ENCODE results near the gene ZNF579. TPM values are rescaled to one million over a fixed set of nuclear protein-coding genes. Genes with fewer than 3 reads are reported as not detected.

The ZNF579 gene
- total and polyA plus RNA-seq, 9 of the 15 experiments (the other 6 are each of a cell fraction or from before 2014, with no cell fraction given): 0.06 to 15.9 (median 1.6) TPM

- in situ Hi-C loops (cut with MboI) (no loop called here), intact Hi-C loops (cut with micrococcal nuclease) (no loop called here)
- Histone ChIP-seq H3K9me1 (ENCODE audit: control insufficient read depth, insufficient read depth, low read length) (no peaks in the 10 kb centered on the region), H3K79me2 (ENCODE audit: control insufficient read depth, insufficient read depth, low read length) (peaks cover 34% of the 10 kb centered on the region), H3K4me1 (replicated peaks in 1 of 2; ENCODE audit: control insufficient read depth in 2 of 2, insufficient read depth in 2 of 2, low read length in 2 of 2) (peaks cover 32 to 50% of the 10 kb centered on the region in 2 experiments), H3K27me3 (ENCODE audit: control insufficient read depth in 2 of 2, insufficient read depth in 2 of 2, low read length in 2 of 2) (no peaks in the 10 kb centered on the region), H4K20me1 (replicated peaks; ENCODE audit: control insufficient read depth, insufficient read depth, low read length) (no peaks in the 10 kb centered on the region), H2AFZ (ENCODE audit: low read depth, low read length) (no peak overlapping the region), H3K4me3 (no peak overlapping the region), H3K27ac (ENCODE audit: extremely low read depth, low read depth, low read length) (no peak overlapping the region), H3K9me3 (replicated peaks; ENCODE audit: control insufficient read depth, insufficient read depth, low read depth, low read length) (0 out of 2 replicates have a peak, but pooled peaks cover 2% of the 10 kb centered on the region), H3K36me3 (ENCODE audit: control insufficient read depth, insufficient read depth, low read length) (peaks cover 7% of the 10 kb centered on the region; the same call in 2 of the 3 replicates), H3K4me2 (ENCODE audit: insufficient read depth, low read length) (no peak overlapping the region), H3K9ac (ENCODE audit: insufficient read depth in 1 of 2, low read depth in 2 of 2, low read length in 2 of 2) (peak overlapping the region in 1 of 2 experiments; percentile 62; a peak in 2 of 4 replicates)
- DNase-seq (ENCODE audit: extremely low read depth in 1 of 4, low spot score in 3 of 4) (no peak), FAIRE-seq (no peak), ATAC-seq (no peak)
- CTCF ChIA-PET (ENCODE audit: low intra/inter-chr PET ratio): no interaction called here
- WGBS (ENCODE audit: insufficient coverage, low coverage, missing lambda C conversion rate): 88% methylated on average over 37 of the region's 60 CpGs
- POLR2A ChIA-PET: no interaction called here
- no TSS peak for BruUV-seq (replicated peaks)
- TF ChIP-seq HNRNPL (IDR thresholded peaks at IDR 0.05; ENCODE audit: low read depth, low read length) (0 out of 2 replicates have a peak, but pooled peaks have one; percentile 26), CXXC5 (CRISPR knock-in tag; IDR thresholded peaks at IDR 0.05) (no peak), CREBBP (IDR thresholded peaks at IDR 0.05; ENCODE audit: low read depth, low read length) (no peak), CHD7 (IDR thresholded peaks at IDR 0.05; ENCODE audit: low read depth, low read length) (no peak), ZNF239 (CRISPR knock-in tag; IDR thresholded peaks at IDR 0.05) (no peak)
- TF ChIP-seq, protein P1, sequence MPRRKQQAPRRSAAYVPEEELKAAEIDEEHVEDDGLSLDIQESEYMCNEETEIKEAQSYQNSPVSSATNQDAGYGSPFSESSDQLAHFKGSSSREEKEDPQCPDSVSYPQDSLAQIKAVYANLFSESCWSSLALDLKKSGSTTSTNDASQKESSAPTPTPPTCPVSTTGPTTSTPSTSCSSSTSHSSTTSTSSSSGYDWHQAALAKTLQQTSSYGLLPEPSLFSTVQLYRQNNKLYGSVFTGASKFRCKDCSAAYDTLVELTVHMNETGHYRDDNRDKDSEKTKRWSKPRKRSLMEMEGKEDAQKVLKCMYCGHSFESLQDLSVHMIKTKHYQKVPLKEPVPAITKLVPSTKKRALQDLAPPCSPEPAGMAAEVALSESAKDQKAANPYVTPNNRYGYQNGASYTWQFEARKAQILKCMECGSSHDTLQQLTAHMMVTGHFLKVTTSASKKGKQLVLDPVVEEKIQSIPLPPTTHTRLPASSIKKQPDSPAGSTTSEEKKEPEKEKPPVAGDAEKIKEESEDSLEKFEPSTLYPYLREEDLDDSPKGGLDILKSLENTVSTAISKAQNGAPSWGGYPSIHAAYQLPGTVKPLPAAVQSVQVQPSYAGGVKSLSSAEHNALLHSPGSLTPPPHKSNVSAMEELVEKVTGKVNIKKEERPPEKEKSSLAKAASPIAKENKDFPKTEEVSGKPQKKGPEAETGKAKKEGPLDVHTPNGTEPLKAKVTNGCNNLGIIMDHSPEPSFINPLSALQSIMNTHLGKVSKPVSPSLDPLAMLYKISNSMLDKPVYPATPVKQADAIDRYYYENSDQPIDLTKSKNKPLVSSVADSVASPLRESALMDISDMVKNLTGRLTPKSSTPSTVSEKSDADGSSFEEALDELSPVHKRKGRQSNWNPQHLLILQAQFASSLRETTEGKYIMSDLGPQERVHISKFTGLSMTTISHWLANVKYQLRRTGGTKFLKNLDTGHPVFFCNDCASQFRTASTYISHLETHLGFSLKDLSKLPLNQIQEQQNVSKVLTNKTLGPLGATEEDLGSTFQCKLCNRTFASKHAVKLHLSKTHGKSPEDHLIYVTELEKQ (CRISPR knock-in tag; IDR thresholded peaks at IDR 0.05): no peak
These were observed 21.7 kb upstream of the ZNF579 start for GRCh38 chr19:55602104-55603001.

All from K562 (cell line).